Thoracic aorta (tissue), 2 donors: Measurements from ENCODE around the gene SH2D5. TPM values are rescaled to one million over a fixed set of nuclear protein-coding genes. Genes with fewer than 3 reads are reported as not detected.
"Not testable (repeated sequence)": the region's sequence is repeated elsewhere in the genome, so short reads cannot be mapped to it uniquely, and the experiment has no call there.

ENCODE experiments used
- ATAC-seq: fragments of 150-250 bp; one replicate; pipeline ENCODE4 v1.8.0; 2017; ENCODE audit warnings: low read depth; ENCODE audit not compliant: insufficient number of reproducible peaks, low FRiP score
- DNase-seq: peaks from one replicate; pipeline ENCODE4 v3.0.0-alpha.2; 2020; ENCODE audit warnings: low spot score
- H3K27ac ChIP-seq, 2 donors: fragments of 200-600 bp; sonication (generic); 1 replicate in 1 of 2; 2 replicates in 1 of 2; pipeline ENCODE4 v1.5.1; 2016; ENCODE audit warnings: mild to moderate bottlenecking in 2 of 2, moderate library complexity in 2 of 2
- H3K27me3 ChIP-seq: fragments of 200-600 bp; sonication (generic); replicated peaks from 2 replicates; pipeline ENCODE4 v1.6.0; 2016; ENCODE audit warnings: mild to moderate bottlenecking; ENCODE audit not compliant: insufficient read depth
- H3K36me3 ChIP-seq: fragments of 200-600 bp; sonication (generic); one replicate; pipeline ENCODE4 v1.5.1; 2016
- H3K4me1 ChIP-seq, 2 donors: fragments of 200-600 bp; sonication (generic); 1 replicate in 1 of 2; 2 replicates in 1 of 2; pipeline versions ENCODE4 v1.5.1 to v1.6.0; 2016; ENCODE audit warnings: low read depth in 2 of 2, mild to moderate bottlenecking in 1 of 2; ENCODE audit not compliant: control insufficient read depth in 1 of 2
- H3K4me3 ChIP-seq: fragments of 200-600 bp; sonication (generic); 2 replicates; pipeline ENCODE4 v1.5.1; 2016; ENCODE audit warnings: mild to moderate bottlenecking
- H3K9me3 ChIP-seq: fragments of 200-600 bp; sonication (generic); 2 replicates; pipeline ENCODE4 v1.5.1; 2016
- total RNA-seq, 2 donors: library from RNA; depleted of rRNA; stranded (reverse); fragments of >200 nt; gene quantifications; one replicate each; pipeline versions ENCODE4 v1.1.0 to v1.2.3, GENCODE V29; 2016
- TF ChIP-seq, protein P1 (sequence below): fragments of 200-600 bp; sonication (generic); IDR thresholded peaks from one replicate; pipeline ENCODE4 v1.5.1; 2019; ENCODE audit warnings: antibody characterized with exemption

SH2D5 gene
- total RNA-seq, 2 donors from 2014 or later, result 0.41 TPM; not detected in 1

DNA sequence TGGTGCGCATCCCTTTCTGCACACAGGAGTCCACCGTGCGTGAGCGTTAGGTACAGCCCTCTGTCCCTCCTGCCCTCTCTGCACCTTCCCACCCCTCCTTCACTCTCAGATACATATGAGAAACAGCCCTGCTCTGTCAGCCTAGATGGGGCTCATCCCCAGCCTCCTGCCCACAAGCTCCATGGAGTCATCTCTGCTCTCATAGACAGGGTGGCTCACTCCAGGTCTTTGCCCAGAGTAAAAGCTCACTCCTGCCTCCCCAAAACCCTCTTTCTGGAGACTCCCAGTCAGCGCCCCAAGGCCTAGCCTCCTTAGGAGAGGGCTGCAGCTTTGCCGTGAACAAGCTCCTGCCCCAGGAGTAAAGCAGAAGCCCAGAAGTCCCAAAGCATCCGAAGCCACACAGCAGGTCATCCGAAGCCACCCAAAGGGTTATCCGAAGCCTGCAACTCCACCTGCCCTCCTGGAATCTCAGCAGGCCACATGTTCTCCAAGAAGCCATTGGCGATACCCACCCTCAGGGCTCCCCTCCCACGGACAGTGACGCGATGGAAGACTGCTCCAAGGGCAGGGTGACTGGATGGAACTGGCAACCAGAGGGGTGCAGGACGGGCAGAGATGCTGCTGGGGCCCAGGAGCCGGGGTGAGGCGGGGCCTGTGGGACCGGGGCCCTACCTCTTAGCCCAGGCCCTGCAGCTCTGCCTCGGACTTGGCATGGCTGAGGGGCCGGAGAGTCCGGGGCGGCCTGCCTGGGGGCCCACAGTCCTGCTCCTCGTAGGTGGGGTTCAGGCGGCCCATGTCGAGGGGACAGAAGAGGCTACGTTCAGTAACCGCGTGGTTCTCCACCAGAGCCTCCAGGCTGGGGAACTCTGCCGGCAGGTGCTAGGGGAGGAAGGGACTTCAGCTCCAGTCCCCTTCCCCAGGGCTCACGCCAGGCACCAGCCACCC lies 11.1 kb downstream of the SH2D5 start:
- no peak for DNase-seq
- H3K36me3 ChIP-seq, result no peaks in the 10 kb centered on the region
- TF ChIP-seq, protein P1, sequence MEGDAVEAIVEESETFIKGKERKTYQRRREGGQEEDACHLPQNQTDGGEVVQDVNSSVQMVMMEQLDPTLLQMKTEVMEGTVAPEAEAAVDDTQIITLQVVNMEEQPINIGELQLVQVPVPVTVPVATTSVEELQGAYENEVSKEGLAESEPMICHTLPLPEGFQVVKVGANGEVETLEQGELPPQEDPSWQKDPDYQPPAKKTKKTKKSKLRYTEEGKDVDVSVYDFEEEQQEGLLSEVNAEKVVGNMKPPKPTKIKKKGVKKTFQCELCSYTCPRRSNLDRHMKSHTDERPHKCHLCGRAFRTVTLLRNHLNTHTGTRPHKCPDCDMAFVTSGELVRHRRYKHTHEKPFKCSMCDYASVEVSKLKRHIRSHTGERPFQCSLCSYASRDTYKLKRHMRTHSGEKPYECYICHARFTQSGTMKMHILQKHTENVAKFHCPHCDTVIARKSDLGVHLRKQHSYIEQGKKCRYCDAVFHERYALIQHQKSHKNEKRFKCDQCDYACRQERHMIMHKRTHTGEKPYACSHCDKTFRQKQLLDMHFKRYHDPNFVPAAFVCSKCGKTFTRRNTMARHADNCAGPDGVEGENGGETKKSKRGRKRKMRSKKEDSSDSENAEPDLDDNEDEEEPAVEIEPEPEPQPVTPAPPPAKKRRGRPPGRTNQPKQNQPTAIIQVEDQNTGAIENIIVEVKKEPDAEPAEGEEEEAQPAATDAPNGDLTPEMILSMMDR, result no peak
- no peaks in the 10 kb centered on the region for H3K9me3 ChIP-seq
- no peaks in the 10 kb centered on the region for H3K27me3 ChIP-seq
- H3K4me1 ChIP-seq, result peaks cover 4% of the 10 kb centered on the region in 2 donors
- no peak for ATAC-seq
- H3K4me3 ChIP-seq, result no peak overlapping the region
- H3K27ac ChIP-seq, result no peak overlapping the region

DNA sequence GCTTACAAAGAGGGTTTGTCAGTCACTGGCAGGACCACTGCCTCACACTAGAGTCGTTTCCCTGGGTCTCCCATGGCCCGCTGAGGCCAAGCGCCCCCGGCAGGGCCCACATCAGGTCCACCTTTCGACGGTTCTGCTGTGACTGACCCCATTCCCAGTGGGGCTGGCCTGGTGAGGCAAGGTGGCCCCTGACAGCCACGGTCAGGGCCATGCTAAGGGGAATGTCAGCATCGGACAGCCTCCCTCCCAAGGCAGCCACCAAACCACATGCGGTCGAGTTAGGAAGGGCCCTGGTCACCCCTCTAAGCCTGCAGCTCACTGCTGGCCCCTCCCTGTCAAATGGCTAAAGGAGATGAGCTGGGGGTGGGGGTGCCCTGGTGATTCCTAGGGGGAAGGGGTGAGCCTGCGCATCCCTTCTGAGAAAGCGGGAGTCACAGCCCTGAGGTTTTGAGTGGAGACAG lies 11.8 kb downstream of the SH2D5 start:
- H3K36me3 ChIP-seq, result no peaks in the 10 kb centered on the region
- H3K27ac ChIP-seq, result no peak overlapping the region
- no peaks in the 10 kb centered on the region for H3K9me3 ChIP-seq
- ATAC-seq (no peak), DNase-seq (no peak)
- no peaks in the 10 kb centered on the region for H3K27me3 ChIP-seq
- TF ChIP-seq, protein P1, result no peak
- no peak overlapping the region for H3K4me3 ChIP-seq
- H3K4me1 ChIP-seq, result peaks cover 4% of the 10 kb centered on the region in 2 donors

DNA sequence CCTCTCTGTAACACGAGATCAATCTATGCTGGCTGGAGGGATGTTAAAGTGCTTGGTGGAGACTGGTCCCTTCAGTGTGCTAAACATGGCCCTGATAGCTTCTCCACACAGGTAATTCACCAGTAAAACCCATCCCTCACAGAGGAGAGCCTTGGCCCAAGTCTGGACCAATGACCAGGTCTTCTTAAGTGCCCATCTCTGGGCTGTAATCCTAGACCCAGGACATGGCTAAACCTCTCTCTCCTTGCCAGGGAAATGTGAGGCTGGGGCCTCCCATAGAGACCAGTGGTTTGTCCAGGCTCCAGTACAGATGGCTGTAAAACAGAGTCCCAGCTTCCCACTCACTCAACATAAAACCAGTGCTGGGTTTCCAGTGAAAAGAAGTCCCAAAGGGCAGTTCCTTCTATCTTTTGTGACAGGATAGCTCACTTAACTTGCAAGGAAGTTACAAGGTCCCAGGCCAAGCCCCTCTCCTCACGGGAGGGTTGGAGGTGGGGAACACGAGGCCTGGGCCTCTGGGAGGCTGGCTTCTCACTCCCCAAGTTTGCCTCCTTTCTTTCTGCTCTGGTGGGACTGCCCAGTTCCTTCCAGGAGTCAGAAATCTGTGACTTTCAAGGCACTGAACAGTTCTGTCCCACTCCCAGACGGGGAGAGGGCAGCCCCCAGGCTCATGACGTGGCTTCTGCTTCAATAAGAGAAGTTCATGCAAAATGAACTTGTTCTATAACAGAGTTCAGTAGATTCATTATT lies 12.5 kb downstream of the SH2D5 start:
- DNase-seq (no peak), ATAC-seq (peak; percentile 34)
- H3K4me3 ChIP-seq, result no peak overlapping the region
- no peak overlapping the region for H3K27ac ChIP-seq
- no peaks in the 10 kb centered on the region for H3K27me3 ChIP-seq
- H3K4me1 ChIP-seq, result peaks cover 4% of the 10 kb centered on the region in 2 donors
- H3K9me3 ChIP-seq, result no peaks in the 10 kb centered on the region
- TF ChIP-seq, protein P1, result no peak
- H3K36me3 ChIP-seq, result no peaks in the 10 kb centered on the region

DNA sequence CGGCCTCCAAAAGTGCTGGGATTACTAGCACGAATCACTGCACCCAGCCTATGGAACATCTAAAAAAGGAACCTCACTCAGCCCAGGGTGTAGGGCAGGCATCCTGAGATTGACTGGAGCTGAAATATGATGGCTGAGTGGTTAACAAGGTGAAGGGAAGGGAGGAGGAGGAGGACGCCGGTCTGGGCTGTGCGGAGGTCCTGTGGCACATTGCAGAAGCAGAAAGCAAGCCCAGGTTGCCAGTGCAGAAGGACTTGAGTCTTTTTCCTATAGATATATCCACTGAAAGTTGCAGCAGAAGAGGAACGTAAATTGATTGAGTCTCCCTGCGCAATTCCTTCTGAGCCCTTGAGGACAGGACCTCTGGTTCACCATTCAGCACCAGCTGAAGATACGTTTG lies 13.2 kb downstream of the SH2D5 start:
- TF ChIP-seq, protein P1, result no peak
- no peak overlapping the region for H3K4me3 ChIP-seq
- H3K4me1 ChIP-seq, result peaks cover 4% of the 10 kb centered on the region in 2 donors
- no peaks in the 10 kb centered on the region for H3K9me3 ChIP-seq
- H3K36me3 ChIP-seq, result no peaks in the 10 kb centered on the region
- ATAC-seq (no peak), DNase-seq (no peak)
- H3K27me3 ChIP-seq, result no peaks in the 10 kb centered on the region
- no peak overlapping the region for H3K27ac ChIP-seq

DNA sequence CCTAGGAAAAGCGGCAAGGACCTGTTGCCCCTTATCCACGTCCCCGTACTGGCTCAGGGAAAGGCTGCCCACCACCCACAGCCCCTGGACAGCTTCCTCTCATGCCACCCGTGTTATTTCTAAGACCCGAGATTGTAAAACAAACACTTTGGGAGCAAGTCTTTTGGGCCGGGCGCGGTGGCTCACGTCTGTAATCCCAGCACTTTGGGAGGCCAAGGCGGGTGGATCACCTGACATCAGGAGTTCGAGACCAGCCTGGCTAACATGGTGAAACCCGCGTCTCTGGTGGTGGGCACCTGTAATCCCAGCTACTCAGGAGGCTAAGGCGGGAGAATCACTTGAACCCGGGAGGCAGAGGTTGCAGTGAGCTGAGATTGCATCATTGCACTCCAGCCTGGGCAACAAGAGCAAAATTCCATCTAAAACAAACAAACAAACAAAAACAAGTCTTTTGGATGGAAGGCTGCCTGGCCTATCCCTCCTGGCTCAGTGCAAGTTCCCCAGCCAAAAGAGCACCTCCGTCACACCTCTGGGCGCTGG lies 14.1 kb downstream of the SH2D5 start:
- DNase-seq, ATAC-seq, H3K9me3 ChIP-seq, H3K27me3 ChIP-seq, H3K4me1 ChIP-seq, H3K27ac ChIP-seq, H3K36me3 ChIP-seq: not testable (repeated sequence)
- peak overlapping the region; percentile 71 for H3K4me3 ChIP-seq
